ENCODE data around the gene SHANK3. TPM values are rescaled to one million over a fixed set of nuclear protein-coding genes. Genes with fewer than 3 reads are reported as not detected.

Gene SHANK3
- total and polyA plus RNA-seq, 2 of the 8 experiments (the other 6 are each of a cell fraction or from before 2014, with no cell fraction given), result 1.5 to 6.0 TPM

DNA sequence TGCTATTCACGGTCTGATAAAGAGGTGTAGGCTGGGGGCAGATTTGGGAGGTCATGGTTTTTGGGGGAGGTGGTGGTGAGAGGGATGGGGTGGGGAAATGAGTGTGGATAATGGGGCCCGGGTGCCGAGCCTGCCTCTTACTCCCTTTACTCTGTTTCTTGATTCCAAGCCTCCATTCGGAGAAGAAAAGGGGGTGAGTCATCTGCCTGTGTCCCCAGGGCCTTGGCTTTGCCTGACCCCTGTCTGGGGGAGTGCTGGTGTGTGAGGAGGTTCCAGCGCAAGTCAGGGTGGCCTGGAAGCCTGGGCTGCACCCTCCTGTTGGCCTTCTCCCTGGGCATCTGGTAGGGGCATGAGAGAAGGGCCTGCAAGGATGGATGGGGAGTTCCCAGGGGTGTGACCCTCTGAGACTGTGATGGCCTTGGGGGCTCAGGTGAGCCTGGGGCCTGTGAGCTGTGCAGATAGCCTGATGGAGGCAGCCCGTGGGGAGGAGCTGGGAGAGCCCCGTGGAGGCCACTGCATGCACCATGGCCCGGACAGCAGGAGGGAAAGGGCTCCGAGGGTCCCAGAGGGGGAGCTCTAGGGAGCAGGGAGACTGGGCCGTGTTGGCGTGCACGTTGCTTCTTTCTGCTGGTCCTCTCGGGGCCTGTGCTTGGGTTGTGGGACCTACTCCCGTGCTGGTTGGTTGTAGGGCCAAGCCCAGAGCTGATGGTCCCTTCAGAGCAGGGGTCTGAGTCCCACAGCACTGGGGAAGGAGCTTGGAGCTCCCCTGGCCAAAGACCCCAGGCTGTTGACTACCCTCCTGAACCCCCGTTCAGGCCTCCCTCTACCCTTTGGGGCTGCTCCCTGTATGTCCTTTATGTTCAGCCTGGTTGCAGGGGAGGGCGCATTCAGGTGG lies 39.1 kb downstream of the SHANK3 start:
- no peak for DNase-seq (ENCODE audit: low read depth in 1 of 2, low spot score in 2 of 2)
- H4K91ac ChIP-seq (replicated peaks; ENCODE audit: insufficient read length, low read length), result no peak overlapping the region
- TF ChIP-seq E2F6 (IDR thresholded peaks at IDR 0.05) (no peak), TAF1 (IDR thresholded peaks at IDR 0.05; ENCODE audit: low read depth, low read length) (no peak), MAX (IDR thresholded peaks at IDR 0.05) (no peak), JUN (IDR thresholded peaks at IDR 0.05; ENCODE audit: low read depth, low read length) (no peak), RNF2 (IDR thresholded peaks at IDR 0.05; ENCODE audit: borderline replicate concordance, low read depth, low read length, missing control alignments, poor library complexity, severe bottlenecking) (no peak), SIN3A (conservative IDR thresholded peaks at IDR 0.05 in 1 of 2, IDR thresholded peaks at IDR 0.05 in 1 of 2; ENCODE audit: low read depth in 1 of 2, low read length in 2 of 2) (no peak), TBP (IDR thresholded peaks at IDR 0.05; ENCODE audit: low read depth, low read length) (no peak), ZNF274 (IDR thresholded peaks at IDR 0.05; ENCODE audit: borderline replicate concordance, extremely low read depth, low read length) (no peak), RXRA (IDR thresholded peaks at IDR 0.05; ENCODE audit: insufficient read depth, low read depth, low read length) (no peak), NANOG (IDR thresholded peaks at IDR 0.05; ENCODE audit: insufficient read depth, low read depth, low read length, poor library complexity, severe bottlenecking) (no peak), SP1 (IDR thresholded peaks at IDR 0.05; ENCODE audit: low read depth, low read length) (no peak)

More for the DNA sequence above, 39.1 kb downstream of the SHANK3 start:
- no peak overlapping the region for H3K4me2 ChIP-seq (ENCODE audit: insufficient read depth in 1 of 2, low read depth in 2 of 2, low read length in 2 of 2)
- no peak overlapping the region for H3K23ac ChIP-seq (ENCODE audit: insufficient read length)
- 88% methylated on average over 14 of the region's 16 CpGs; no CpG with 5 or more reads in 1 of the 2 experiments for WGBS, 2 experiments (ENCODE audit: extremely low coverage in 1 of 2, insufficient coverage in 1 of 2, insufficient read length in 1 of 2, insufficient replicate concordance in 2 of 2, low coverage in 1 of 2, low lambda C conversion rate in 2 of 2, missing lambda C conversion rate in 1 of 2)
- H2BK120ac ChIP-seq (replicated peaks; ENCODE audit: low read depth, low read length), result no peak overlapping the region
- no peak overlapping the region for H2BK20ac ChIP-seq (ENCODE audit: low read length)
- no peak overlapping the region for H3K4me3 ChIP-seq (ENCODE audit: extremely low read depth in 1 of 4, insufficient read depth in 2 of 4, low read depth in 3 of 4, low read length in 4 of 4)
- no peaks in the 10 kb centered on the region for H3K9me3 ChIP-seq (ENCODE audit: insufficient read depth in 2 of 2, low read depth in 1 of 2, low read length in 1 of 2)
- no peak overlapping the region for H2BK12ac ChIP-seq (ENCODE audit: low read depth, low read length)
- no peak overlapping the region for H2BK15ac ChIP-seq (ENCODE audit: low read length)
- H3K9ac ChIP-seq (replicated peaks in 1 of 4; ENCODE audit: extremely low read depth in 1 of 4, low read depth in 3 of 4, low read length in 3 of 4), result no peak overlapping the region
- FAIRE-seq, result no peak
- CTCF ChIA-PET (ENCODE audit: partially characterized antibody), result interaction anchor here (0.6 to 2.0 kb wide), 3 partner anchors 9 to 12 kb away, joined by 3 to 7 read pairs (median 3); no protein-coding TSS in a partner anchor
- no peak overlapping the region for H3K27ac ChIP-seq (ENCODE audit: low read depth, low read length)
- H3K14ac ChIP-seq (ENCODE audit: insufficient read length), result no peak overlapping the region
- H4K20me1 ChIP-seq (replicated peaks in 1 of 2; ENCODE audit: control insufficient read depth in 1 of 2, insufficient read depth in 2 of 2, low read length in 2 of 2), result peaks cover 4 to 15% of the 10 kb centered on the region in 2 experiments
- H3K27me3 ChIP-seq (replicated peaks in 1 of 4; ENCODE audit: control insufficient read depth in 3 of 4, extremely low read depth in 1 of 4, insufficient read depth in 3 of 4, low read length in 3 of 4), result no peaks in the 10 kb centered on the region; a peak in 1 of 7 replicates
- no peaks in the 10 kb centered on the region for H3K36me3 ChIP-seq (ENCODE audit: control insufficient read depth in 2 of 4, insufficient read depth in 4 of 4, low read length in 3 of 4)
- no peak overlapping the region for H2BK5ac ChIP-seq (ENCODE audit: low read depth, low read length)
- H4K5ac ChIP-seq (ENCODE audit: insufficient read length, low read depth, low read length), result no peak overlapping the region
- H2AFZ ChIP-seq (ENCODE audit: low read length), result no peak overlapping the region
- no peaks in the 10 kb centered on the region for H3K4me1 ChIP-seq (replicated peaks in 1 of 4; ENCODE audit: control insufficient read depth in 3 of 4, insufficient read depth in 4 of 4, low read length in 3 of 4)
- no peak overlapping the region for H3K18ac ChIP-seq (ENCODE audit: extremely low read depth, low read length)
- H3K56ac ChIP-seq (replicated peaks; ENCODE audit: insufficient read length, low read depth, low read length), result no peak overlapping the region
- no peak overlapping the region for H3K4ac ChIP-seq (replicated peaks; ENCODE audit: insufficient read length, low read depth, low read length)
- H4K8ac ChIP-seq (ENCODE audit: extremely low read depth, insufficient read depth, low read length), result no peak overlapping the region
- POLR2A ChIA-PET (ENCODE audit: partially characterized antibody), result no interaction called here
- no peaks in the 10 kb centered on the region for H3K79me2 ChIP-seq (ENCODE audit: control insufficient read depth in 1 of 2, insufficient read depth in 2 of 2, low read length in 2 of 2)
- no peaks in the 10 kb centered on the region for H3K23me2 ChIP-seq (ENCODE audit: low read depth, low read length)
- H3K79me1 ChIP-seq (ENCODE audit: low read depth, low read length), result no peaks in the 10 kb centered on the region
- H2AK5ac ChIP-seq (ENCODE audit: low read depth, low read length), result no peak overlapping the region
